NCI-H187 (cell line): ENCODE data around the gene CDH4.

Source experiments
- DNase-seq, 2 experiments: peaks; one replicate each; lab custom pipeline; 2025; lab: John Stamatoyannopoulos, UW

CDH4 gene

GRCh38 chr20:61633004-61633403, 380.9 kb downstream of the CDH4 start:
- DNase-seq = no peak

DNA sequence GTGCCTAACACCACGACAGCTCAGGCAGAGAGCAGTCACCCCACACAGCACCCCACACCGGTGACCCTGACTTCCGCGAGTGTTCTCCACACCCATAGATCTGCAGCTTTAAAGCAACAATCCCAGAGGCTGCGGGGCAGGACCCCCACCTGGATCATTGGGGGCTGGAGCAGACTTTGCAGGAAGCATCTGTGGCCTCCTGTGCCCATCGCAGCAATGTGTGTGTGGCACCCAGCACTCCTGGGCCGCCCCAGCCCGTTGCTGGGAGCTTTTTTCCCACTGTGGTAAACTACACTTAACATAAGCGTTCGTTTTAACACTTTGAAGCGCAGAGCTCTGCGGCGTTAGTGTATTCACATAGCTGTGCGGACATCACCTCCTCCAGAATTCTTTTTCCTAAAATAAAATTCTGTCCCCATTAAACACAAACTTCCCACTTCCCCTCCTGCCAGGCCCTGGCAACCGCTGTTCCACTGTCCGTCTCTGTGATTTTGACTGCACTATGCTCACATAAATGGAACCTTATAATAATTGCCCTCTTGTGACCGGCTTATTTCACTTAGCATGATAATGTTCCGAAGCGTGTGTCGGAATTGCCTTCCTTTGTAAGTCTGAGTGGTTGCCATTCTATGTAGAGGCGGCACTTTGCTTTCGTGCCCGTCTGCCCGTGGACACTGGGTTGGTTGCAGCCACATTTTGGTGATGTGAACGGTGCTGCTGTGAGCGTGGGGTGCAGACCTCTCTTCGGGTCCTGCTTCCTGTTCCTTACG, 382.5 kb downstream of the CDH4 start:
- DNase-seq = no peak

DNA sequence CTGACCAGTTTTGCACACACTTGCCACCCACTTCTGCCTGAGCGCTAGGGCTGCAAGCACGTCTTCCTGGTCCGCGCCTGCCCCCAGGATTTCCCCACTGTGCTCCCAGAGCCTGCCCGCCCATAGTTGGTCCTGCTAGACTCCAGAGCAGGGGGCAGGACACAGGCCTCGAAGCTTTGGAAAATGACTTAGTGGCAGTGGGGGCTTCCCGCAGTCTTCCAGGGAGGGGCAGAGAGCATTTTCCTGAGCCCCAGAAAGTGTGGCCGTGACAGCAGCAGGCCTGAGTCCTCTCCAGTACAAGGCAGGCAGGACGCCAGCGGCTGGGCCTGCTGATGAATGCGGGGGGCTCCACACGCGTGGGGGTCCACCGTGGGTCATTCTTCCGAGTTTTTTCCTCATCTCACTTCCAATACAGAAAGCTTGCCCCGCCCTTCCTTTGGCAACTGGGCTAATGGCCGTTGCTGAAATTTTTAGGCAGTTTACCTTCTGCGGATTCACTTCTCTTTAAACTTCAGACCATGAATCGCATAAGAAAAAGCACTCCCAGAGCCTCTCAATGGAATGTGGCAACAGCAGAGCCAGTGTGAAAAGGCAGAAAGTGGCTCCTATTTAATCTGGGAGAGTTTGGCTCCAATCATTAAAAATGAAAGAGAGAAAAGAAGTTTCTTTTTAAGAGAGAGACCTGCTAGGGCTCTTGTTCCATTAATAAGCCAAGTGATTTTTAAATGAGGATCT, 383.8 kb downstream of the CDH4 start:
- no peak for DNase-seq

DNA sequence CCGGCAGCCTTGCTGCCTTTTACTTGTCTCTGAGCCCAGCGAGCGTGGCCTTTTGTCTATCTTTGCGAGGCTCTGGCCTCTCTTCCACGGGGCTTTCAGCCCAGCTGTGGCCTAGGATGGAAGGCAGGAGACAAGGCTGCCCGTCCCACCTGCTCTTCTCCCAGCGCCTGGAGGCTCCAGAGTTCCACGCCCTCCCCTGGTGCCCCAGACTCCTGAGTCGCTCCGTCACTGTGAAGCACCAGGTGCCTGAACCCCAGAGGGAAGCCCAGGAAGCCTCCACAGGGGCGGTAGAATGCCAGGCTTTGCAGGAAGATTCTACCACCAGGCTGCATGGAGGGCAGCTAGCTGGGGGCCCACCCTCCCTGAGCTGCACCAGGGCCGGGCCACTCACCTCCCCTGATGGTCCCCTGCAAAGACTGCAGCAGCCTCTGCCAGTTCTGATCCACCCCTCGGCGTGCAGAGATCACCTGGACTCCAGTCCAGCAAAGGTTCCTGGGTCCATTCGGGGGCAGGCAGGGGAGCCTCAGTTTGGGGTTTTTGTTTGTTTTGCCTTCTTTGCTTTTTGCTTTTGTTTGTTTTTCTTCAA, 384.6 kb downstream of the CDH4 start:
- no peak for DNase-seq

GRCh38 chr20:61638802-61639585, 386.9 kb downstream of the CDH4 start:
- DNase-seq = no peak

- no peak for DNase-seq
These were observed 388.2 kb downstream of the CDH4 start for GRCh38 chr20:61640131-61640870.

- DNase-seq = no peak
These were observed 388.8 kb downstream of the CDH4 start for GRCh38 chr20:61640871-61641245.

DNA sequence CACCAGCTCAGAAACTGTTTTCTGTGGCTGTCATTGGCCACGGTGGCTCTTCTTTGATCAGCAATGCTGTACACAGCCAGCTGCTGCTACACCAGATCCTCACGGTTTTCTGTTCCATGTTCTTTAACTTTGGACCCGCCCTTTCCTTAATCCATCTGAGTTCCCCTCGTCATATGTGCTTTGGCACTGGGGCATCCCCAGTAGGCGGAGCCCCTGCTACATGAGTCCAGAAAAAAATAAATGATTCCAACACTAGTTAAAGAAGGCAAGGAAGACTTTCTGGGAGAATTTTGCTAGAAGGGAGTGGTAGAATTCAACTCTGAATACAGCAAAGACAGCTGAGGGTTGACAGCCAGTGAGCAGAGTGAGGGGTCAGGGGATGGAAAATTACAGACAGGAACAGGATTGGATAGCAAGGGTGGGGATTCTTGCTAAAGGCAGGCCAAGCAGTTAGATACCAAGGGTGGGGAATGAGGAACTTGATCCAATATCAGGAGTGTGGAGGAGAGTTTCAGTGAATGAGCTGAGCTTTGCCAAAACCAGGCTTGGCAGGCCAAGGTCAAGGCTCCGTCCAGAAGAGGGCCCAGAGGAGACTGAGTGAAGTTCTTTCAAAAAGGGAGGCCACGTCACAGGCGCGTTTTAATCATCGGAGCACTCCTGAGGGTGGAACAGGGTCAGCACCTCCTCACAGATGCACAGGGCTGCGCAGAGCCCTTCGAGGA, 391.8 kb downstream of the CDH4 start:
- no peak for DNase-seq

GRCh38 chr20:61644378-61645076, 392.5 kb downstream of the CDH4 start:
- DNase-seq = no peak

GRCh38 chr20:61645732-61646131, 393.7 kb downstream of the CDH4 start:
- DNase-seq = no peak

- DNase-seq = no peak
These were observed 394.4 kb downstream of the CDH4 start for GRCh38 chr20:61646453-61646852.

DNA sequence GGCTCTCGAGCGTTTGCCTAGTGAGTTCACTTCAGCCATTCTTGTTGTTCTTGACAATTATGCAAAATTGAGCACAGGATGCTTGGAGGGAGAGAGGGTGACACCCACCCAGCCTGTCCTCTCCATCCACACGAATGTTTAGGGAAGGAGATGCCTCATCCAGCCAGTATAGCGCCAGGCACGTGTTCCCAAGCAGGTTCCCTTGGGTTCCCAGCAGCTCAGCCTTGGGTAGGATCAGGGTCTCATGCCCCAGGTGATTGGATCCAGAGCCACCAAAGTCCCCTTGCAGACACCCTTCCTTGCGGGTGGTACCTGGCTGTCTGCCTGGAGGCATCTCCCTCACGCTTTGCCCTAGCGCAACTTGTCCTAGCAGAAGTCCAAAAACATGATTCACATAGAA, 394.9 kb downstream of the CDH4 start:
- no peak for DNase-seq

GRCh38 chr20:61647702-61648101, 395.6 kb downstream of the CDH4 start:
- no peak for DNase-seq

DNA sequence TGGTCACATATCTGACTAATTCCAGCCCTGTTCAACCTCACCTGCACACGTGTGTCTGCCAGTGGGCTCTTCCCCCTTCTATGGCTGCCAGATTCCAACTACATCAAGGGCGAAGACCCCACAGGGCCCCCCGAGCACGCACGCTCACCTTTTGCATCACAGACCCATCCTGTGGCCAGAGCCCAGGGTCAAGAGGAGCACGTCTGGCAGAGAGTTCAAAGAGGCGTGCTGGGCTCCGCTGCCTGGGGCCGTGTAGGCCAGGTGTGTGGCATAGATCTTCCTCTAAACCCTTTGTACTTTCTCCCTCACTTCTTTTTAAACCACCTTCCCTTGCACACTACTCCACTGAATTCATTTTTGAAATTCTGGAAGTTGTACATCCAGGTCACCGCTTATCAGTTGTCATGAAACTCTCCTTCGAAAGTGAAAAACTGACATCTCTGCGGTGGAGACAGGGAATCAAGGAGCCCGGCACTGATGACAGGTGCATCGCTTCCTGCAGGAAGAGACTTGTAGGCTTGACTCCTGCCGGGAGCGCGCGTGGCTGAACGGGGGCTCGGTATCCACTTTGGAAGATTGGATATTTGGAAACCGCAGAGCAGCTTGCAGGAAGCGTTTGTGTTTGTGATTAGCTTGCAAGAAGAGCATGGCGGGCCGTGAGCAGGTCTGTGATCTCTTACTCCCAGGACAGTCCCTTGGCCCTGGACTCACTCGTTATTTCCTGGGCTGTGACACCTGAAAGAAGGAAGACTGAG, 397.2 kb downstream of the CDH4 start:
- DNase-seq = no peak

DNA sequence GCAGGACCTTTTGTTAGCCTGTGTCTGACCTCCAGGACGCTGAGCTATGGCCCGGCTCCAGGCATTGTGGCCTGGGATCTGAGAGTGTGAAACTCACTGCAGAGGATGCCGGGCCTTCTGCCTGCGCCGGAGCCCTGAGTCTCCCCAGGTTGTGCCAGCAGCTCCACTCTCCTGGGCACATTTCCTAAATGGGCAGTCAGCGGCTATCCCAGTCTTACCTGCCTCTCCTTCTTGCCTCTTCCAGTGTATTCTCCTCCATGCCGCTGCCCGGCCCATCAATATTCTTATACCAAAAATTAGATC, 397.8 kb downstream of the CDH4 start:
- DNase-seq = no peak

DNA sequence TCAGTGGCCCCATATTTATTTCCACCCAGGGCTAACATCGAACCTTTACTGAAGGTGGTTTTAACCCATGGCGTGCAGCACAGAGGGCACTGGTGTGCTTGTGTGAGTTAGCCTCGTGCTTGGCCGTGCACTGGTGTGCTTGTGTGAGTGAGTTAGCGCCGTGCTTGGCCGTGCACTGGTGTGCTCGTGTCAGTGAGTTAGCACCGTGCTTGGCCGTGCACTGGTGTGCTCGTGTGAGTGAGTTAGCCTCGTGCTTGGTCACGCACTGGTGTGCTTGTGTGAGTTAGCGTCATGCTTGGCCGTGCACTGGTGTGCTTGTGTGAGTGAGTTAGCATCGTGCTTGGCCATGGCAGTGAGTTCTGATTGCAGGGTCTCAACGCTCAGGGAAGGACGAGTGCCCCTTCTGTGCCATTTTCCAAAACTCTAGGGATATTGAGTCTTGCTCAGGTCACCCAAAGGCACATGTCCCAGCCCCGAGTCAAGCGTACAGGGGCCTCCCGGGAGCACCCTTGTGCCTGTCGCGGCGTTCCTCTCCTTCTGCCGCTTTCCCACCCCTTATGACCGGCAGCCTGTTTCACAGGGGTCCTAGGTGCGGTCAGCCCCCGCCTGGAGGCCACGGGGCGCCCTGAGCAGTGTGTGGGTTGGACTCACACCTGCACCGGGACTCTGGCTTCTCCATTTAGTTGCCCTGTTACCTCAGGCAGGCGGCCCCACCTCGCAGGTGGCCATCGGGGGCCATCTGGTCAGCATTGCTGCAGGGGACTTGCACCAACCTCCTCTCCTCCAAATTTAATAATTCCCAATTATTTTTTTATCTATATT, 399.1 kb downstream of the CDH4 start:
- no peak for DNase-seq

DNA sequence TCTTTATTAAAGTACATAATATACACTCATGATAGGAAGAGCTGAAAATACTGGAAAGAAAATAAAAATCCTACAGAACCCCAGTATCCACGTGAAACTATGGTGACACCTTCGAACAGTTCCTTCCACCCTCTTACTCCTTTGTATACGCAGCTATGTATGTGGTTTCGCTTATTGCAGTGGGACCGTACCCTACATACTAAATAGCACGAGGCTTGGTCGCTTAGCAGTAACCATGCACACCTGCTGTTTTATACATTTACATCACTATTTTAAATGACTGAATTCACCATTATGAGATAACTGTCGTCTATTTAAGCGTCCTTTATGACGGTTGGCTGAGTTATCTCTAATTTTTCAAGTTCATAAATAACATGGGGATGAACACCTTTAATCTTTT, 400.1 kb downstream of the CDH4 start:
- DNase-seq = no peak

- no peak for DNase-seq
These were observed 402.7 kb downstream of the CDH4 start for GRCh38 chr20:61654726-61655125.

- DNase-seq = no peak
These were observed 403.5 kb downstream of the CDH4 start for GRCh38 chr20:61655591-61655990.
